Suprapubic skin (tissue), 4 donors: Measurements from ENCODE around the gene PCDH1. TPM values are rescaled to one million over a fixed set of nuclear protein-coding genes. Genes with fewer than 3 reads are reported as not detected.

Experiments
- DNase-seq, 2 donors: peaks; one replicate each; pipeline ENCODE4 v3.0.0-alpha.2; 2019; ENCODE audit warnings: low spot score in 2 of 2
- H3K27ac ChIP-seq: fragments of 200-600 bp; sonication (generic); one replicate; pipeline ENCODE4 v1.5.1; 2019
- H3K27me3 ChIP-seq: fragments of 200-600 bp; sonication (generic); one replicate; pipeline ENCODE4 v1.5.1; 2019
- H3K36me3 ChIP-seq: fragments of 200-600 bp; sonication (generic); one replicate; pipeline ENCODE4 v1.5.1; 2019
- H3K4me1 ChIP-seq: fragments of 200-600 bp; sonication (generic); one replicate; pipeline ENCODE4 v1.5.1; 2019
- H3K4me3 ChIP-seq: fragments of 200-600 bp; sonication (generic); one replicate; pipeline ENCODE4 v1.5.1; 2019; ENCODE audit warnings: mild to moderate bottlenecking
- H3K9me3 ChIP-seq: fragments of 200-600 bp; sonication (generic); one replicate; pipeline ENCODE4 v1.5.1; 2019
- CTCF ChIP-seq, 2 donors: fragments of 200-600 bp in 1 of 2; fragments of 450-650 bp in 1 of 2; sonication (generic) in 1 of 2; IDR thresholded peaks; one replicate each; pipeline ENCODE4 v1.5.1; 2016 to 2019; ENCODE audit warnings: antibody characterized with exemption in 2 of 2, mild to moderate bottlenecking in 1 of 2, moderate library complexity in 1 of 2
- EP300 ChIP-seq: sonication (generic); formaldehyde crosslinking; IDR thresholded peaks from one replicate; pipeline ENCODE4 v1.6.1; 2017; ENCODE audit warnings: antibody characterized with exemption
- POLR2A ChIP-seq, 2 donors: fragments of 450-650 bp; IDR thresholded peaks; one replicate each; pipeline ENCODE4 v1.6.1; 2017; ENCODE audit warnings: antibody characterized with exemption in 2 of 2, mild to moderate bottlenecking in 2 of 2, moderate library complexity in 2 of 2
- POLR2AphosphoS5 ChIP-seq, 3 donors: sonication (generic); formaldehyde crosslinking; IDR thresholded peaks; one replicate each; pipeline ENCODE4 v1.6.1; 2017; ENCODE audit warnings: antibody characterized with exemption in 3 of 3
- WGBS: methylation state at CpG from one replicate; pipeline ENCODE4 v1.1.5; 2018; 5-methylcytosine and 5-hydroxymethylcytosine counted together
- total RNA-seq, 4 donors: library from RNA; depleted of rRNA; stranded (reverse); fragments of >200 nt; gene quantifications; one replicate each; pipeline ENCODE4 v1.1.0, GENCODE V29; 2016

PCDH1 gene
- total RNA-seq, 4 donors from 2014 or later = 76.2 to 122 (median 89.5) TPM

- TF ChIP-seq POLR2AphosphoS5 (IDR thresholded peaks at IDR 0.05) (no peak), CTCF (IDR thresholded peaks at IDR 0.05) (no peak), EP300 (no peak), POLR2A (IDR thresholded peaks at IDR 0.05) (no peak)
- Histone ChIP-seq H3K9me3 (no peaks in the 10 kb centered on the region), H3K4me3 (peak overlapping the region; percentile 79), H3K4me1 (peaks cover 25% of the 10 kb centered on the region), H3K36me3 (no peaks in the 10 kb centered on the region), H3K27me3 (no peaks in the 10 kb centered on the region), H3K27ac (peak overlapping the region; percentile 95)
- 11% methylated on average over 15 of the region's 19 CpGs for whole genome bisulfite sequencing
- DNase-seq = no peak
Observed at GRCh38 chr5:141848744-141849414, 29.3 kb downstream of the PCDH1 start.

- H3K36me3 ChIP-seq = no peaks in the 10 kb centered on the region
- H3K4me1 ChIP-seq = peaks cover 47% of the 10 kb centered on the region
- no peak for TF ChIP-seq EP300
- TF ChIP-seq CTCF (IDR thresholded peaks at IDR 0.05) = no peak
- TF ChIP-seq POLR2A (IDR thresholded peaks at IDR 0.05) = no peak
- TF ChIP-seq POLR2AphosphoS5 (IDR thresholded peaks at IDR 0.05) = no peak
- H3K4me3 ChIP-seq = no peak overlapping the region
- peak overlapping the region; percentile 5 for H3K27ac ChIP-seq
- H3K9me3 ChIP-seq = no peaks in the 10 kb centered on the region
- DNase-seq = no peak
- H3K27me3 ChIP-seq = peaks cover 7% of the 10 kb centered on the region
- 59% methylated on average over 10 of the region's 10 CpGs for WGBS
Observed at GRCh38 chr5:141846031-141846430, 32.2 kb downstream of the PCDH1 start.

GRCh38 chr5:141845371-141845851, 32.8 kb downstream of the PCDH1 start:
- no peak for DNase-seq
- H3K4me3 ChIP-seq = no peak overlapping the region
- no peaks in the 10 kb centered on the region for H3K9me3 ChIP-seq
- TF ChIP-seq POLR2AphosphoS5 (IDR thresholded peaks at IDR 0.05) = no peak
- TF ChIP-seq POLR2A (IDR thresholded peaks at IDR 0.05) = no peak
- no peak for TF ChIP-seq EP300
- no peak for TF ChIP-seq CTCF (IDR thresholded peaks at IDR 0.05)
- H3K27ac ChIP-seq = peak overlapping the region; percentile 5
- WGBS = 43% methylated on average over 6 of the region's 7 CpGs
- no peaks in the 10 kb centered on the region for H3K36me3 ChIP-seq
- peaks cover 45% of the 10 kb centered on the region for H3K4me1 ChIP-seq
- H3K27me3 ChIP-seq = peaks cover 7% of the 10 kb centered on the region

- TF ChIP-seq POLR2AphosphoS5 (IDR thresholded peaks at IDR 0.05) (no peak), EP300 (no peak), POLR2A (IDR thresholded peaks at IDR 0.05) (no peak), CTCF (IDR thresholded peaks at IDR 0.05) (no peak)
- 70% methylated on average over 9 of the region's 9 CpGs for WGBS
- Histone ChIP-seq H3K4me3 (no peak overlapping the region), H3K27me3 (peaks cover 7% of the 10 kb centered on the region), H3K4me1 (peaks cover 44% of the 10 kb centered on the region), H3K36me3 (no peaks in the 10 kb centered on the region), H3K9me3 (no peaks in the 10 kb centered on the region), H3K27ac (no peak overlapping the region)
- DNase-seq = no peak
Observed at GRCh38 chr5:141844414-141845097, 33.7 kb downstream of the PCDH1 start.
